Activated T-helper 2 cell treated with anti-CD3 and anti-CD28 coated beads, Interferon-gamma antibody, Interleukin-2, Interleukin-4, amounts not matched to agents 10 μg/mL and 5 μg/mL and 100 μg/mL, durations not matched to agents 14 hours and 24 hours and 36 hours (primary cell): ENCODE results near the gene MAGEB17. TPM values are rescaled to one million over a fixed set of nuclear protein-coding genes. Genes with fewer than 3 reads are reported as not detected.
A peak's percentile ranks its signal among the peaks of the same experiment; 100 is the strongest.

Source experiments
- DNase-seq: peaks from one replicate; pipeline ENCODE4 v3.0.0; 2021; ENCODE audit warnings: low spot score
- H3K27ac Mint-ChIP-seq: one replicate; pipeline ENCODE4 v1.8.0; 2021; ENCODE audit warnings: mixed read lengths
- H3K27me3 Mint-ChIP-seq: one replicate; pipeline ENCODE4 v1.8.0; 2021; ENCODE audit warnings: low read depth, mixed read lengths
- H3K36me3 Mint-ChIP-seq: one replicate; pipeline ENCODE4 v1.8.0; 2021; ENCODE audit warnings: low read depth, mixed read lengths
- H3K4me1 Mint-ChIP-seq: one replicate; pipeline ENCODE4 v1.8.0; 2021; ENCODE audit warnings: low read depth, mixed read lengths
- H3K4me3 Mint-ChIP-seq: one replicate; pipeline ENCODE4 v1.8.0; 2021; ENCODE audit warnings: low read depth, mild to moderate bottlenecking, moderate library complexity, mixed read lengths
- H3K9me3 Mint-ChIP-seq: one replicate; pipeline ENCODE4 v1.8.0; 2021; ENCODE audit warnings: mixed read lengths
- intact Hi-C: fragments of 100-400 bp; cut with micrococcal nuclease; formaldehyde crosslinking; loops from one replicate; pipeline ENCODE4 v1.15.1; 2023
- total RNA-seq: library from RNA; stranded (reverse); gene quantifications from 2 replicates; pipeline ENCODE4 v1.2.3, GENCODE V29; 2022

MAGEB17 gene
- not detected in 2 replicates for total RNA-seq

GRCh38 chrX:16167181-16167580 is at the start of gene MAGEB17:
Gene MAGEB17 (plus strand): TSS chrX:16167481. CDS start chrX:16170383, 2,902 bp downstream.
- Mint-ChIP-seq H3K36me3 (no peaks in the 10 kb centered on the region), H3K4me1 (no peaks in the 10 kb centered on the region), H3K4me3 (no peak within 1 kb of the TSS), H3K9me3 (no peaks in the 10 kb centered on the region), H3K27ac (no peak within 1 kb of the TSS), H3K27me3 (peaks cover 3% of the 10 kb centered on the region)
- intact Hi-C loops, result no loop called here
- DNase-seq, result no peak

GRCh38 chrX:16119353-16120220 is 47.7 kb upstream of the MAGEB17 start:
- Mint-ChIP-seq H3K36me3 (no peaks in the 10 kb centered on the region), H3K27me3 (peaks cover 20% of the 10 kb centered on the region), H3K4me3 (no peak overlapping the region), H3K4me1 (peaks cover 17% of the 10 kb centered on the region), H3K27ac (no peak overlapping the region), H3K9me3 (peaks cover 4% of the 10 kb centered on the region)
- intact Hi-C loops, result no loop called here
- no peak for DNase-seq

GRCh38 chrX:16120431-16120830 is 46.9 kb upstream of the MAGEB17 start:
- Mint-ChIP-seq H3K9me3 (peaks cover 4% of the 10 kb centered on the region), H3K4me3 (peak overlapping the region; percentile 14), H3K36me3 (no peaks in the 10 kb centered on the region), H3K27me3 (peaks cover 21% of the 10 kb centered on the region), H3K4me1 (peaks cover 17% of the 10 kb centered on the region), H3K27ac (no peak overlapping the region)
- DNase-seq, result no peak
- intact Hi-C loops, result no loop called here

- Mint-ChIP-seq H3K4me1 (peaks cover 17% of the 10 kb centered on the region), H3K4me3 (no peak within 1 kb of the TSS), H3K9me3 (peaks cover 4% of the 10 kb centered on the region), H3K27ac (no peak within 1 kb of the TSS), H3K36me3 (no peaks in the 10 kb centered on the region), H3K27me3 (peaks cover 27% of the 10 kb centered on the region)
- DNase-seq, result peak; percentile 14
- intact Hi-C loops, result no loop called here
Measured at GRCh38 chrX:16123222-16123786, 44.0 kb upstream of the MAGEB17 start, which contains the start of gene GRPR. Gene GRPR (plus strand): TSS chrX:16123565. CDS start chrX:16123954, 389 bp downstream.

- no peak overlapping the region for H3K27ac Mint-ChIP-seq
- intact Hi-C loops, result no loop called here
- H3K27me3 Mint-ChIP-seq, result peaks cover 29% of the 10 kb centered on the region
- no peaks in the 10 kb centered on the region for H3K36me3 Mint-ChIP-seq
- no peak for DNase-seq
- peaks cover 15% of the 10 kb centered on the region for H3K4me1 Mint-ChIP-seq
- no peak overlapping the region for H3K4me3 Mint-ChIP-seq
- H3K9me3 Mint-ChIP-seq, result peaks cover 2% of the 10 kb centered on the region
Measured at GRCh38 chrX:16124201-16124600, 43.1 kb upstream of the MAGEB17 start.

GRCh38 chrX:16125520-16126149 is 41.6 kb upstream of the MAGEB17 start:
- no peaks in the 10 kb centered on the region for H3K36me3 Mint-ChIP-seq
- H3K27me3 Mint-ChIP-seq, result peaks cover 33% of the 10 kb centered on the region
- H3K27ac Mint-ChIP-seq, result no peak overlapping the region
- DNase-seq, result no peak
- peaks cover 2% of the 10 kb centered on the region for H3K4me1 Mint-ChIP-seq
- intact Hi-C loops, result no loop called here
- no peak overlapping the region for H3K4me3 Mint-ChIP-seq
- no peaks in the 10 kb centered on the region for H3K9me3 Mint-ChIP-seq

- intact Hi-C loops, result no loop called here
- H3K4me1 Mint-ChIP-seq, result peaks cover 1% of the 10 kb centered on the region
- H3K27me3 Mint-ChIP-seq, result peaks cover 30% of the 10 kb centered on the region
- no peaks in the 10 kb centered on the region for H3K9me3 Mint-ChIP-seq
- H3K27ac Mint-ChIP-seq, result no peak overlapping the region
- H3K4me3 Mint-ChIP-seq, result no peak overlapping the region
- H3K36me3 Mint-ChIP-seq, result no peaks in the 10 kb centered on the region
- DNase-seq, result no peak
Measured at GRCh38 chrX:16130707-16131106, 36.6 kb upstream of the MAGEB17 start.

- Mint-ChIP-seq H3K4me3 (no peak overlapping the region), H3K4me1 (peaks cover 1% of the 10 kb centered on the region), H3K27ac (no peak overlapping the region), H3K9me3 (no peaks in the 10 kb centered on the region), H3K27me3 (peaks cover 24% of the 10 kb centered on the region), H3K36me3 (no peaks in the 10 kb centered on the region)
- intact Hi-C loops, result no loop called here
- no peak for DNase-seq
Measured at GRCh38 chrX:16134936-16135335, 32.3 kb upstream of the MAGEB17 start.

- intact Hi-C loops, result no loop called here
- Mint-ChIP-seq H3K36me3 (no peaks in the 10 kb centered on the region), H3K9me3 (no peaks in the 10 kb centered on the region), H3K27ac (no peak overlapping the region), H3K4me1 (peaks cover 1% of the 10 kb centered on the region), H3K27me3 (peaks cover 21% of the 10 kb centered on the region), H3K4me3 (no peak overlapping the region)
- no peak for DNase-seq
Measured at GRCh38 chrX:16136080-16136479, 31.2 kb upstream of the MAGEB17 start.

- H3K4me1 Mint-ChIP-seq, result no peaks in the 10 kb centered on the region
- H3K36me3 Mint-ChIP-seq, result no peaks in the 10 kb centered on the region
- no peak overlapping the region for H3K27ac Mint-ChIP-seq
- peaks cover 14% of the 10 kb centered on the region for H3K27me3 Mint-ChIP-seq
- H3K4me3 Mint-ChIP-seq, result no peak overlapping the region
- no peak for DNase-seq
- H3K9me3 Mint-ChIP-seq, result no peaks in the 10 kb centered on the region
- intact Hi-C loops, result no loop called here
Measured at GRCh38 chrX:16137416-16138107, 29.7 kb upstream of the MAGEB17 start.

- Mint-ChIP-seq H3K9me3 (no peaks in the 10 kb centered on the region), H3K4me1 (no peaks in the 10 kb centered on the region), H3K36me3 (no peaks in the 10 kb centered on the region), H3K27ac (no peak overlapping the region), H3K4me3 (no peak overlapping the region), H3K27me3 (peaks cover 14% of the 10 kb centered on the region)
- DNase-seq, result no peak
- intact Hi-C loops, result no loop called here
Measured at GRCh38 chrX:16138108-16138427, 29.2 kb upstream of the MAGEB17 start.

- Mint-ChIP-seq H3K4me1 (no peaks in the 10 kb centered on the region), H3K27ac (no peak overlapping the region), H3K4me3 (no peak overlapping the region), H3K36me3 (no peaks in the 10 kb centered on the region), H3K27me3 (peaks cover 5% of the 10 kb centered on the region), H3K9me3 (no peaks in the 10 kb centered on the region)
- intact Hi-C loops, result no loop called here
- no peak for DNase-seq
Measured at GRCh38 chrX:16140448-16140847, 26.8 kb upstream of the MAGEB17 start.
